HCT116 (cell line): ENCODE results near the gene TADA2B. TPM values are rescaled to one million over a fixed set of nuclear protein-coding genes. Genes with fewer than 3 reads are reported as not detected.

ENCODE experiments used
- ATAC-seq: fragments of 200-7000 bp; cut with Tn5 transposase; 2 replicates; pipeline ENCODE4 v1.9.1; 2020; ENCODE audit warnings: mild to moderate bottlenecking, moderate library complexity
- BruUV-seq: library from RNA; stranded (reverse); fragments of 400-500 nt; replicated peaks from 2 replicates; lab custom pipeline; 2021; lab: Mats Ljungman, UMichigan
- CTCF ChIA-PET: fragments of 300-600 bp; sonication (Branson Sonifier 250); formaldehyde crosslinking; loops from one replicate; lab custom pipeline; 2021; ENCODE audit warnings: antibody characterized with exemption; lab: Charles Lee
- POLR2A ChIA-PET: fragments of 300-600, 350-600 bp; sonication (Branson Sonifier 250); formaldehyde crosslinking; loops from one replicate; lab custom pipeline; 2021; ENCODE audit warnings: antibody characterized with exemption; lab: Charles Lee
- RAD21 ChIA-PET, 2 experiments: fragments of 300-600 bp; sonication (Branson Sonifier 250); formaldehyde crosslinking; loops; one replicate each; lab custom pipeline; 2023; ENCODE audit warnings: low total read pairs in 2 of 2; ENCODE audit not compliant: uncharacterized antibody in 2 of 2, unreplicated experiment in 2 of 2, low non-redundant PET in 1 of 2; lab: Charles Lee
- DNase-seq: peaks from one replicate; pipeline ENCODE4 v3.0.0-alpha.2; 2010; ENCODE audit warnings: low read depth, low spot score
- H2AFZ ChIP-seq: fragments of 200-600 bp; shearing (Covaris generic), sonication (generic); 2 replicates; pipeline ENCODE4 v1.6.1; 2017; ENCODE audit warnings: low read depth, mixed run types, mixed read lengths, antibody characterized with exemption, low read length; ENCODE audit not compliant: poor library complexity, severe bottlenecking
- H3K27ac ChIP-seq: 2 replicates; pipeline ENCODE4 v1.5.1; 2012; ENCODE audit warnings: low read depth, low read length
- H3K27me3 ChIP-seq: fragments of 200-600 bp; sonication (generic); 2 replicates; pipeline ENCODE4 v1.6.1; 2016; ENCODE audit warnings: mixed run types, low read length, mixed read lengths; ENCODE audit not compliant: insufficient read depth
- H3K36me3 ChIP-seq, 2 experiments: fragments of 200-500 bp in 1 of 2; fragments of 200-600 bp in 1 of 2; sonication (Bioruptor generic) in 1 of 2; sonication (generic) in 1 of 2; 2 replicates each; pipeline versions ENCODE4 v1.5.1 to v1.6.1; 2014 to 2016; ENCODE audit warnings: low read length in 2 of 2, inconsistent platforms in 1 of 2, mixed read lengths in 1 of 2, mixed run types in 1 of 2; ENCODE audit not compliant: insufficient read depth in 2 of 2, control insufficient read depth in 1 of 2
- H3K4me1 ChIP-seq, 2 experiments: fragments of 200-600 bp in 1 of 2; sonication (generic) in 1 of 2; 2 replicates each; pipeline versions ENCODE4 v1.5.1 to v1.6.1; 2012 to 2017; ENCODE audit warnings: low read length in 2 of 2, inconsistent platforms in 1 of 2, mild to moderate bottlenecking in 1 of 2, mixed read lengths in 1 of 2, mixed run types in 1 of 2, moderate library complexity in 1 of 2; ENCODE audit not compliant: insufficient read depth in 2 of 2, control insufficient read depth in 1 of 2
- H3K4me2 ChIP-seq: fragments of 200-600 bp; sonication (generic); 2 replicates; pipeline ENCODE4 v1.6.1; 2017; ENCODE audit warnings: mixed run types, low read length, mixed read lengths
- H3K4me3 ChIP-seq, 2 experiments: fragments of 200-600 bp in 1 of 2; sonication (generic) in 1 of 2; replicated peaks in 1 of 2; 2 replicates each; pipeline ENCODE4 v1.5.1; 2011 to 2016; ENCODE audit warnings: low read length in 2 of 2, control low read depth in 1 of 2, low read depth in 1 of 2, mild to moderate bottlenecking in 1 of 2, mixed read lengths in 1 of 2, mixed run types in 1 of 2
- H3K79me2 ChIP-seq: fragments of 200-600 bp; sonication (generic); 2 replicates; pipeline ENCODE4 v1.6.1; 2017; ENCODE audit warnings: mild to moderate bottlenecking, mixed run types, low read length, moderate library complexity, mixed read lengths; ENCODE audit not compliant: insufficient read depth
- H3K9ac ChIP-seq: fragments of 200-600 bp; sonication (generic); 2 replicates; pipeline ENCODE4 v1.6.1; 2016; ENCODE audit warnings: low read length, mixed read lengths
- H3K9me2 ChIP-seq: fragments of 200-600 bp; sonication (generic), shearing (Covaris generic); 2 replicates; pipeline ENCODE4 v1.6.1; 2017; ENCODE audit warnings: mixed run types, mild to moderate bottlenecking, moderate library complexity; ENCODE audit not compliant: insufficient read depth
- H3K9me3 ChIP-seq, 2 experiments: fragments of 200-500 bp in 1 of 2; fragments of 200-600 bp in 1 of 2; sonication (Bioruptor generic) in 1 of 2; sonication (generic) in 1 of 2; 2 replicates each; pipeline ENCODE4 v1.6.1; 2014 to 2017; ENCODE audit warnings: low read length in 2 of 2, mixed read lengths in 2 of 2, inconsistent platforms in 1 of 2, low read depth in 1 of 2, mild to moderate bottlenecking in 1 of 2, mixed run types in 1 of 2, moderate library complexity in 1 of 2; ENCODE audit not compliant: control insufficient read depth in 1 of 2, insufficient read depth in 1 of 2
- H4K20me1 ChIP-seq: fragments of 200-600 bp; sonication (generic), shearing (Covaris generic); 2 replicates; pipeline ENCODE4 v1.6.1; 2017; ENCODE audit warnings: mixed run types, mild to moderate bottlenecking, moderate library complexity; ENCODE audit not compliant: insufficient read depth
- CEBPB ChIP-seq: IDR thresholded peaks from 2 replicates; pipeline ENCODE4 v1.6.1; 2012; ENCODE audit warnings: low read depth
- CTCF ChIP-seq, 3 experiments: fragments of 200-600 bp in 1 of 3; sonication (generic) in 1 of 3; IDR thresholded peaks in 2 of 3; conservative IDR thresholded peaks in 1 of 3; 2 replicates each; pipeline ENCODE4 v1.5.1; 2012 to 2017; ENCODE audit warnings: low read depth in 2 of 3, low read length in 2 of 3, antibody characterized with exemption in 1 of 3, borderline replicate concordance in 1 of 3, control low read depth in 1 of 3, mild to moderate bottlenecking in 1 of 3, mixed read lengths in 1 of 3, mixed run types in 1 of 3, moderate library complexity in 1 of 3; ENCODE audit not compliant: insufficient read depth in 1 of 3
- EGR1 ChIP-seq: IDR thresholded peaks from 2 replicates; pipeline ENCODE4 v1.6.1; 2012; ENCODE audit warnings: low read depth
- ELF1 ChIP-seq: IDR thresholded peaks from 2 replicates; pipeline ENCODE4 v1.6.1; 2012; ENCODE audit warnings: low read depth, borderline replicate concordance
- EZH2phosphoT487 ChIP-seq: fragments of 200-600 bp; IDR thresholded peaks from 2 replicates; pipeline ENCODE4 v1.6.1; 2018; ENCODE audit warnings: antibody characterized with exemption, borderline replicate concordance
- FOSL1 ChIP-seq: IDR thresholded peaks from 2 replicates; pipeline ENCODE4 v1.6.1; 2012; ENCODE audit warnings: low read depth
- JUND ChIP-seq: IDR thresholded peaks from 2 replicates; pipeline ENCODE4 v1.6.1; 2012
- MAX ChIP-seq: IDR thresholded peaks from 2 replicates; pipeline ENCODE4 v1.6.1; 2012
- POLR2A ChIP-seq: IDR thresholded peaks from 2 replicates; pipeline ENCODE4 v1.7.0; 2011; ENCODE audit warnings: borderline replicate concordance; ENCODE audit not compliant: insufficient read depth, insufficient read length; ENCODE audit errors: extremely low read depth
- POLR2AphosphoS5 ChIP-seq: IDR thresholded peaks from 2 replicates; pipeline ENCODE4 v1.6.1; 2011; ENCODE audit warnings: mild to moderate bottlenecking, low read depth, low read length, moderate library complexity
- RAD21 ChIP-seq: IDR thresholded peaks from 2 replicates; pipeline ENCODE4 v1.6.1; 2012; ENCODE audit warnings: low read depth, mild to moderate bottlenecking
- SIN3A ChIP-seq: IDR thresholded peaks from 2 replicates; pipeline ENCODE4 v1.6.1; 2012; ENCODE audit warnings: low read depth
- SP1 ChIP-seq: IDR thresholded peaks from 2 replicates; pipeline ENCODE4 v1.6.1; 2012; ENCODE audit warnings: low read depth
- SRF ChIP-seq: IDR thresholded peaks from 2 replicates; pipeline ENCODE4 v1.6.1; 2012; ENCODE audit warnings: low read depth
- TCF7L2 ChIP-seq: IDR thresholded peaks from 2 replicates; pipeline ENCODE4 v1.7.0; 2011; ENCODE audit warnings: borderline replicate concordance, inconsistent platforms; ENCODE audit not compliant: insufficient read depth, insufficient read length; ENCODE audit errors: extremely low read depth
- YY1 ChIP-seq: IDR thresholded peaks from 2 replicates; pipeline ENCODE4 v1.6.1; 2011; ENCODE audit warnings: low read length, low read depth, moderate library complexity, mild to moderate bottlenecking; ENCODE audit not compliant: insufficient replicate concordance; ENCODE audit errors: extremely low read depth
- ZFX ChIP-seq: fragments of 450-650 bp; IDR thresholded peaks from 2 replicates; pipeline ENCODE4 v1.6.1; 2017
- ZNF274 ChIP-seq: fragments of 200-500 bp; sonication (Bioruptor generic); IDR thresholded peaks from 2 replicates; pipeline ENCODE4 v1.6.1; 2014; ENCODE audit warnings: mild to moderate bottlenecking, low read depth, low read length, inconsistent platforms
- intact Hi-C: fragments of 100-400 bp; cut with micrococcal nuclease; formaldehyde crosslinking; loops from 2 replicates; pipeline ENCODE4 v1.10.0; 2022
- total RNA-seq: library from RNA; stranded (reverse); gene quantifications from one replicate; pipeline ENCODE4 v1.2.1, GENCODE V29; 2021; ENCODE audit not compliant: unreplicated experiment
- TF ChIP-seq, protein P1 (sequence below): IDR thresholded peaks from 2 replicates; pipeline ENCODE4 v1.6.1; 2012
- TF ChIP-seq, protein P2 (sequence below): IDR thresholded peaks from 2 replicates; pipeline ENCODE4 v1.6.1; 2012; ENCODE audit warnings: low read depth

TADA2B gene
- total RNA-seq, 1 experiment from 2014 or later: 13.4 TPM

DNA sequence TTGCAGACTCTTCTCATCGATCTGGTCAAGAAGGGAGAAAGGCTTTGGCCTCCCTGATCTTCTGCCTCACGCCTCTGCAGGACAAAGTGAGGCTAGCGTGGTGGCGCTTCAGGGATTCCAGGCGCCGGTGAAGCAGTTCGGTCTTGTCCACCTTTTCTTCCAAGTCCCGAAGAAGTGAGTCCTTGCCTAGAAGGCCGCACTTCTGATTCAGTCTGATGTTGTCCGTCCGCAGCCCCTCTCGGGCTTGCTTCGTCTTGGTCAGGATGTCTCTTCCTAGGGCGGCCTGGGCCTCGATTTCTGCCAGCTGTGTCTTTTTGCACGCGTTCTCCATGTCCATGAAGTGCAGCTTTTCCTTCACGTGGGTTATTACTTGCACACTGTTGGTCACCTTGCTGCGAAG is 1.9 kb upstream of the TADA2B start:
- H3K36me3 ChIP-seq: no peaks in the 10 kb centered on the region
- DNase-seq (no peak), ATAC-seq (no peak)
- peaks cover 14 to 34% of the 10 kb centered on the region in 2 experiments for H3K4me1 ChIP-seq
- H3K9me2 ChIP-seq: no peaks in the 10 kb centered on the region
- H3K27ac ChIP-seq: no peak overlapping the region
- ChIA-PET POLR2A (no interaction called here), RAD21 (no interaction called here), CTCF (no interaction called here)
- H3K27me3 ChIP-seq: no peaks in the 10 kb centered on the region
- H4K20me1 ChIP-seq: no peaks in the 10 kb centered on the region
- BruUV-seq: no TSS peak
- H3K4me2 ChIP-seq: no peak overlapping the region
- H3K9ac ChIP-seq: no peak overlapping the region
- no peak overlapping the region for H3K4me3 ChIP-seq
- no peaks in the 10 kb centered on the region for H3K9me3 ChIP-seq
- H3K79me2 ChIP-seq: peaks cover 28% of the 10 kb centered on the region
- no peak overlapping the region for H2AFZ ChIP-seq
- intact Hi-C loops: no loop called here
- TF ChIP-seq YY1: no peak
- no peak for TF ChIP-seq RAD21
- TF ChIP-seq EZH2phosphoT487: no peak
- no peak for TF ChIP-seq FOSL1
- TF ChIP-seq SRF: no peak
- TF ChIP-seq ZNF274: no peak
- TF ChIP-seq CEBPB: no peak
- TF ChIP-seq ELF1: no peak
- TF ChIP-seq POLR2A: no peak
- no peak for TF ChIP-seq EGR1
- no peak for TF ChIP-seq ZFX
- TF ChIP-seq SP1: no peak
- no peak for TF ChIP-seq POLR2AphosphoS5
- TF ChIP-seq, protein P1, sequence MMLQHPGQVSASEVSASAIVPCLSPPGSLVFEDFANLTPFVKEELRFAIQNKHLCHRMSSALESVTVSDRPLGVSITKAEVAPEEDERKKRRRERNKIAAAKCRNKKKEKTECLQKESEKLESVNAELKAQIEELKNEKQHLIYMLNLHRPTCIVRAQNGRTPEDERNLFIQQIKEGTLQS: no peak
- TF ChIP-seq, protein P2, sequence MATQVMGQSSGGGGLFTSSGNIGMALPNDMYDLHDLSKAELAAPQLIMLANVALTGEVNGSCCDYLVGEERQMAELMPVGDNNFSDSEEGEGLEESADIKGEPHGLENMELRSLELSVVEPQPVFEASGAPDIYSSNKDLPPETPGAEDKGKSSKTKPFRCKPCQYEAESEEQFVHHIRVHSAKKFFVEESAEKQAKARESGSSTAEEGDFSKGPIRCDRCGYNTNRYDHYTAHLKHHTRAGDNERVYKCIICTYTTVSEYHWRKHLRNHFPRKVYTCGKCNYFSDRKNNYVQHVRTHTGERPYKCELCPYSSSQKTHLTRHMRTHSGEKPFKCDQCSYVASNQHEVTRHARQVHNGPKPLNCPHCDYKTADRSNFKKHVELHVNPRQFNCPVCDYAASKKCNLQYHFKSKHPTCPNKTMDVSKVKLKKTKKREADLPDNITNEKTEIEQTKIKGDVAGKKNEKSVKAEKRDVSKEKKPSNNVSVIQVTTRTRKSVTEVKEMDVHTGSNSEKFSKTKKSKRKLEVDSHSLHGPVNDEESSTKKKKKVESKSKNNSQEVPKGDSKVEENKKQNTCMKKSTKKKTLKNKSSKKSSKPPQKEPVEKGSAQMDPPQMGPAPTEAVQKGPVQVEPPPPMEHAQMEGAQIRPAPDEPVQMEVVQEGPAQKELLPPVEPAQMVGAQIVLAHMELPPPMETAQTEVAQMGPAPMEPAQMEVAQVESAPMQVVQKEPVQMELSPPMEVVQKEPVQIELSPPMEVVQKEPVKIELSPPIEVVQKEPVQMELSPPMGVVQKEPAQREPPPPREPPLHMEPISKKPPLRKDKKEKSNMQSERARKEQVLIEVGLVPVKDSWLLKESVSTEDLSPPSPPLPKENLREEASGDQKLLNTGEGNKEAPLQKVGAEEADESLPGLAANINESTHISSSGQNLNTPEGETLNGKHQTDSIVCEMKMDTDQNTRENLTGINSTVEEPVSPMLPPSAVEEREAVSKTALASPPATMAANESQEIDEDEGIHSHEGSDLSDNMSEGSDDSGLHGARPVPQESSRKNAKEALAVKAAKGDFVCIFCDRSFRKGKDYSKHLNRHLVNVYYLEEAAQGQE: no peak
- TF ChIP-seq MAX: no peak
- TF ChIP-seq SIN3A: no peak
- no peak for TF ChIP-seq CTCF (IDR thresholded peaks at IDR 0.05 in 2 of 3, conservative IDR thresholded peaks at IDR 0.05 in 1 of 3; ENCODE audit: borderline replicate concordance in 1 of 3, insufficient read depth in 1 of 3, low read depth in 2 of 3, low read length in 2 of 3)
- TF ChIP-seq JUND: no peak
- TF ChIP-seq TCF7L2: no peak
